Brain microvascular endothelial cell (primary cell): ENCODE measurements around the gene TFDP3.

Experiments used
- DNase-seq: peaks from one replicate; pipeline ENCODE4 v3.0.0-alpha.2; 2020
- H3K27ac ChIP-seq: fragments of 250-450 bp; sonication (Bioruptor Pico); 2 replicates; pipeline ENCODE4 v1.5.1; 2020; ENCODE audit warnings: mild to moderate bottlenecking, moderate library complexity
- H3K27me3 ChIP-seq: fragments of 250-450 bp; sonication (Bioruptor Pico); replicated peaks from 2 replicates; pipeline ENCODE4 v1.5.1; 2020; ENCODE audit warnings: mild to moderate bottlenecking
- H3K36me3 ChIP-seq: fragments of 250-450 bp; sonication (Bioruptor Pico); replicated peaks from 2 replicates; pipeline ENCODE4 v1.5.1; 2020; ENCODE audit warnings: mild to moderate bottlenecking
- H3K4me3 ChIP-seq: 2 replicates; pipeline ENCODE4 v1.5.1; 2011; ENCODE audit warnings: low read depth, mild to moderate bottlenecking, control low read depth, low read length, moderate library complexity
- in situ Hi-C: cut with HindIII; loops from 2 replicates; pipeline ENCODE4 v1.10.0; 2017; ENCODE audit warnings: low sequenced_read_pairs, low pct_ligation_motif_present
- TF ChIP-seq, protein P1 (sequence below): IDR thresholded peaks from 2 replicates; pipeline ENCODE4 v1.5.1; 2011; ENCODE audit warnings: low read depth, mild to moderate bottlenecking, moderate library complexity, low read length, control low read depth, inconsistent platforms; ENCODE audit errors: missing control alignments

The TFDP3 gene

DNA sequence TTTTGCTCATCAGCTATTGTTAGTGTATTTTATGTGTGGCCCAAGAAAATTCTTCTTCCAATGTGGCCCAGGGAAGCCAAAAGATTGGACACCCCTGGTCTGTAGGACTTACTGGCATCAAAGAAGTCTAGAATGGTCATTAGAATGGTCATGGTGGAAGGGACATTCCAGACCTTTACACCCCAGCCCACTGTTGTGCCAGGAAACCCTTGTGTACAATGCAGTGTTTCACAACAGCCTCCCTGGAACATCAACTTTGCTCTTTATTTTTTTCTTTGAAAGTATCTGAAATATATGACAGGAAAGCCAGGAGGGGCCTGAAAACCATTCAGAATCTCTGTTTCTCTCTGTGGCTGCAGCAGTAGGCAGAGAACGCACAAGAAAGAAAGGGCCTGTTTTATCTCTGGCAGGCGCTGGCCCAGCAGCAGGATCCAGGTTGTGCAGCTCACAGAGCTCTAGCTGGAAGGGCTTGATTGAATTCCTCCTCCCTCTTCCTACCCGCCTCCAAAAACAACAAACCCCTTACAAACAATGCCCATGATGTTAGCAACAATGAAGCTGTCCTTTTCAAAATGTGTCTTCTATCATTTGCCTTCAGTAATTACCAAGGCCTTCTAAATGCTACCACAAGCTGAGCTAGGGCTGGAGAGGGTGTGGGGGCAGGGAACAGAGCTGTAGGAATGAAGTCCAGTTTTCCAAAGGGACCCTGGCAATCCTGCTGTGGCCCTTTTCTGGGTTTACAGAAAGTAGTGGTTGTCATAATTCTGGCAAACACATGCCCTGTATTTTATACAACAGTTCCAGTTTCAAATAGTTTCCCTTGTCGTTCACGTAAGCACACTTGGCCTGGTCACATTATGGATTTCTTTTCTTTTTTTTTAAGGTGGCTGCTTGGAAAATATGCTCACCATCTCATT, 32.3 kb upstream of the TFDP3 start:
- Histone ChIP-seq H3K27me3 (no peaks in the 10 kb centered on the region), H3K27ac (no peak overlapping the region), H3K36me3 (no peaks in the 10 kb centered on the region), H3K4me3 (no peak overlapping the region)
- in situ Hi-C loops: no loop called here
- TF ChIP-seq, protein P1, sequence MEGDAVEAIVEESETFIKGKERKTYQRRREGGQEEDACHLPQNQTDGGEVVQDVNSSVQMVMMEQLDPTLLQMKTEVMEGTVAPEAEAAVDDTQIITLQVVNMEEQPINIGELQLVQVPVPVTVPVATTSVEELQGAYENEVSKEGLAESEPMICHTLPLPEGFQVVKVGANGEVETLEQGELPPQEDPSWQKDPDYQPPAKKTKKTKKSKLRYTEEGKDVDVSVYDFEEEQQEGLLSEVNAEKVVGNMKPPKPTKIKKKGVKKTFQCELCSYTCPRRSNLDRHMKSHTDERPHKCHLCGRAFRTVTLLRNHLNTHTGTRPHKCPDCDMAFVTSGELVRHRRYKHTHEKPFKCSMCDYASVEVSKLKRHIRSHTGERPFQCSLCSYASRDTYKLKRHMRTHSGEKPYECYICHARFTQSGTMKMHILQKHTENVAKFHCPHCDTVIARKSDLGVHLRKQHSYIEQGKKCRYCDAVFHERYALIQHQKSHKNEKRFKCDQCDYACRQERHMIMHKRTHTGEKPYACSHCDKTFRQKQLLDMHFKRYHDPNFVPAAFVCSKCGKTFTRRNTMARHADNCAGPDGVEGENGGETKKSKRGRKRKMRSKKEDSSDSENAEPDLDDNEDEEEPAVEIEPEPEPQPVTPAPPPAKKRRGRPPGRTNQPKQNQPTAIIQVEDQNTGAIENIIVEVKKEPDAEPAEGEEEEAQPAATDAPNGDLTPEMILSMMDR: no peak
- no peak for DNase-seq

DNA sequence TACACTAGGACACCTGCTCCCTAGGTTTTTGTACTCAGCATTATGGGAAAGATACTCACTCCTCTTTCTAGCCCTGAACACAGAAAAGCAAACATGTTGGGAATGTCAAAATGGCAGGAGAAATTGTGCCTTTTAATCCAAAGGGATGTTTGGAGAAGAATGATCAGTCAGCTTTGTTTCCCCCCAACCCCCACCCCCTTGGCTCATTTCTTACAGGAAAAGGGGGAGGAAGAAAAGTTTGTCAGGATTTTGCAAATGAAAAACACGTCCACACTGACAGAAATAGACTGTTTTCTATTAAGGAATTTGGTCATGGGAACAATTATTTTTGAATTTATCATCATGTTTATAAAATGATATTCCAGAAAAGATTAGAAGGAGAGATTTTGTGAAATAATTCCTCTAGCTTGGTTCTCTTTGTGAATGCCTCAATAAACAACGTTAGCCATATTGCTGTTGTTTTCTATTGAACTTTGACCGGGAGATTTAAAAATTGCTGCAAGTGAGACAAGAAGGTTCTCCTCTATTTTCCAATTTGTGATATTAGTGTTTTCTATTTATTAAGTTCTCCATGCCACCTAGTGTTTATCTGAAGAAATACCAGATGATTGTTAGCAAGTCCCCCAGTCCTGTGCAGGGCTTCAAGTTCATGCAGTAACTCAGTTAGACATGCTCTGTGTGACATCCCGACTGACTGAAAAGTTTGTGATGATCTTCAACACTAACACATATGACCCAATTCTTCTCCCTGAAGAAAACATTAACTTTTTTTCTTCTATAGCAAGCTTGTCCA, 31.3 kb upstream of the TFDP3 start:
- Histone ChIP-seq H3K27me3 (no peaks in the 10 kb centered on the region), H3K4me3 (no peak overlapping the region), H3K27ac (no peak overlapping the region), H3K36me3 (no peaks in the 10 kb centered on the region)
- in situ Hi-C loops: no loop called here
- TF ChIP-seq, protein P1: peak; percentile 10
- no peak for DNase-seq

DNA sequence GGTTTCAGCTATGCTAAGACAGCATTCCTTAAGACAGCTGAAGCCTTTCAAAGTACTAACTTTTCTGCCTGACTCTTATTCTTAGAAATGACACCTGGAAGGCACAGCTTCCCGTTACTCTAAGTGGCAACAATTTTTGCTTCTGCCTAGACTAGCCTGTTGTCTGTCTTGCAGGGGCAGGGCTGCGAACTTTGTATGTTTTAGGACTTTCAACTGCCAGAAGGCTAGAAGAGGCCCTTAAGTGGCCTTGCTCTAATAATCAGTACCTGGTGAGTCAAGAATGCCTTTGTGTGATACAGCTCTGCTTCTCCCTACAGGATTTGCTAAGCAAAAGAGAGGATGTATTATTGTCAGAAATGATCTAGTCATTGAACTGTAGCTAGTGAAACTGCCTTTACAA, 30.0 kb upstream of the TFDP3 start:
- DNase-seq: no peak
- in situ Hi-C loops: no loop called here
- Histone ChIP-seq H3K4me3 (no peak overlapping the region), H3K27ac (no peak overlapping the region), H3K36me3 (no peaks in the 10 kb centered on the region), H3K27me3 (no peaks in the 10 kb centered on the region)
- TF ChIP-seq, protein P1: no peak

DNA sequence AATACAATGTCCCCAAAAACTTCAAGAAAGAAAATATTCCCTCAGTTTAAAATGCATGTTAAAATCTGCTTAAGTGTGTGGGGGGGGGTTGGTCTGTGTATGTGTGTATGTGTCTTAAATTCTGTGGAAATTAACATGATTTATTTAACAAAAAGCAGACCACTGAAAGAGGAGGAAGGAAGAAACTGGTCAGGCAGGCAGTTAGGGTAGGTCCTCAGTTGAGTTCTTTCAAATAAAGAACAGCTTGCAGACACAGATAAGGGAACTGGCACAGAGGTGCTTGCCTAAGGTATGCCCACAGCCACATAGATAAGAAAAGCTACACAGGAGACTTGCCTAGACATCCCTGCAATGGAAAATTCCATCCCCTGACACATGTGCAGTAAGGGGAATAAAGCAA, 28.8 kb upstream of the TFDP3 start:
- no peak overlapping the region for H3K27ac ChIP-seq
- H3K4me3 ChIP-seq: no peak overlapping the region
- in situ Hi-C loops: no loop called here
- H3K36me3 ChIP-seq: no peaks in the 10 kb centered on the region
- TF ChIP-seq, protein P1: no peak
- no peak for DNase-seq
- H3K27me3 ChIP-seq: no peaks in the 10 kb centered on the region

GRCh38 chrX:133235830-133236229, 17.7 kb upstream of the TFDP3 start:
- no peak overlapping the region for H3K4me3 ChIP-seq
- no peak for DNase-seq
- H3K27me3 ChIP-seq: no peaks in the 10 kb centered on the region
- in situ Hi-C loops: no loop called here
- no peak overlapping the region for H3K27ac ChIP-seq
- TF ChIP-seq, protein P1: no peak
- H3K36me3 ChIP-seq: no peaks in the 10 kb centered on the region
